Endodermal cell (in vitro differentiated cells): ENCODE results near the gene SLC4A7. TPM values are rescaled to one million over a fixed set of nuclear protein-coding genes. Genes with fewer than 3 reads are reported as not detected.

Source experiments
- DNase-seq: peaks from one replicate; pipeline ENCODE4 v3.0.0-alpha.2; 2017
- H3K27ac ChIP-seq: 2 replicates; pipeline ENCODE4 v1.5.1; 2013; ENCODE audit warnings: mild to moderate bottlenecking, low read depth, low read length, moderate library complexity
- H3K27me3 ChIP-seq: 2 replicates; pipeline ENCODE4 v1.6.1; 2013; ENCODE audit warnings: mild to moderate bottlenecking, low read length, moderate library complexity; ENCODE audit not compliant: insufficient read depth, control insufficient read depth, poor library complexity, severe bottlenecking
- H3K36me3 ChIP-seq: 2 replicates; pipeline ENCODE4 v1.7.0; 2013; ENCODE audit warnings: mild to moderate bottlenecking, low read length, moderate library complexity; ENCODE audit not compliant: control insufficient read depth, insufficient read depth
- H3K4me1 ChIP-seq: one replicate; pipeline ENCODE4 v1.7.0; 2013; ENCODE audit warnings: low read length; ENCODE audit not compliant: control insufficient read depth, insufficient read depth
- H3K4me3 ChIP-seq: 2 replicates; pipeline ENCODE4 v1.5.1; 2013; ENCODE audit warnings: mild to moderate bottlenecking, low read length, moderate library complexity
- H3K9ac ChIP-seq: 2 replicates; pipeline ENCODE4 v1.6.1; 2013; ENCODE audit warnings: mild to moderate bottlenecking, low read length, moderate library complexity; ENCODE audit not compliant: poor library complexity, severe bottlenecking; ENCODE audit errors: extremely low read depth
- H3K9me3 ChIP-seq: 2 replicates; pipeline ENCODE4 v1.6.1; 2013; ENCODE audit warnings: mild to moderate bottlenecking, low read length, moderate library complexity; ENCODE audit not compliant: control insufficient read depth
- H3K27ac Mint-ChIP-seq: 2 replicates; pipeline ENCODE4 v1.8.0; 2020; ENCODE audit warnings: mixed read lengths
- H3K27me3 Mint-ChIP-seq: 2 replicates; pipeline ENCODE4 v1.8.0; 2021; ENCODE audit warnings: mild to moderate bottlenecking, mixed read lengths; ENCODE audit not compliant: insufficient read depth
- H3K36me3 Mint-ChIP-seq: 2 replicates; pipeline ENCODE4 v1.8.0; 2020; ENCODE audit warnings: low read depth, mixed read lengths
- H3K4me1 Mint-ChIP-seq: 2 replicates; pipeline ENCODE4 v1.8.0; 2020; ENCODE audit warnings: mixed read lengths
- H3K4me3 Mint-ChIP-seq: 2 replicates; pipeline ENCODE4 v1.8.0; 2020; ENCODE audit warnings: mild to moderate bottlenecking, moderate library complexity, mixed read lengths
- H3K9me3 Mint-ChIP-seq: 2 replicates; pipeline ENCODE4 v1.8.0; 2020; ENCODE audit warnings: mild to moderate bottlenecking, mixed read lengths
- WGBS, 2 experiments: methylation state at CpG; one replicate each; pipeline versions ENCODE4 v1.1.5 to v1.1.7; 2013; ENCODE audit warnings: missing lambda C conversion rate in 2 of 2, mixed read lengths in 1 of 2; ENCODE audit not compliant: insufficient coverage in 1 of 2, insufficient read length in 1 of 2; 5-methylcytosine and 5-hydroxymethylcytosine counted together
- total RNA-seq, 2 donors: library from RNA; stranded (reverse); fragmentation: NEBNext Ultra II Directional in 1 of 2; extraction: Animal tissue kit (Norgen Biotek cat#: 25700) in 1 of 2; gene quantifications; 2 replicates in 1 of 2; 3 replicates in 1 of 2; pipeline ENCODE4 v1.2.1, GENCODE V29; 2021
- TF ChIP-seq, protein P1 (sequence below): fragments of 200-600 bp; sonication (generic); conservative IDR thresholded peaks from 2 replicates; pipeline ENCODE4 v1.5.0; 2021; ENCODE audit warnings: antibody characterized with exemption, mild to moderate bottlenecking

The SLC4A7 gene
- total RNA-seq, 2 donors from 2014 or later, result 58.4 to 83.8 TPM

DNA sequence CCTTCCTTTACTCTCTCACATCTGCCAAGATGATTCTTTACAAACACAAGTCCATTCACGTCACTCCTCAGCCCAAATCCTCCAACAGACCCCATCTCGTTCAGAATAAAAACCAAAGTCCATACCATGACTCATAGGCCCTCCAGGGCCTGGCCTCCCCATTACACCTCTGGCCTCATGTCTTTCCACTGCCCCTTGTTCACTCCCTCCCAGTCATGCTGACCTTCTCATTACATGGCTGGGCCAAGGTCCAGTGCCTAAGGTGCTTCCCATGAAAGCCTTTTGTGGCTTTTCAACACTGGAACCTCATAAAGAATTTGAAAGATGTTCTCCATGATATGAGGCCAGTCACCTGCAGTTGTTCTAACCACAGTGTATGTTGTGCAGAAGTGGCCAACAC, 159.5 kb downstream of the SLC4A7 start:
- no peaks in the 10 kb centered on the region for H3K9me3 ChIP-seq
- H3K36me3 ChIP-seq, result no peaks in the 10 kb centered on the region
- TF ChIP-seq, protein P1, sequence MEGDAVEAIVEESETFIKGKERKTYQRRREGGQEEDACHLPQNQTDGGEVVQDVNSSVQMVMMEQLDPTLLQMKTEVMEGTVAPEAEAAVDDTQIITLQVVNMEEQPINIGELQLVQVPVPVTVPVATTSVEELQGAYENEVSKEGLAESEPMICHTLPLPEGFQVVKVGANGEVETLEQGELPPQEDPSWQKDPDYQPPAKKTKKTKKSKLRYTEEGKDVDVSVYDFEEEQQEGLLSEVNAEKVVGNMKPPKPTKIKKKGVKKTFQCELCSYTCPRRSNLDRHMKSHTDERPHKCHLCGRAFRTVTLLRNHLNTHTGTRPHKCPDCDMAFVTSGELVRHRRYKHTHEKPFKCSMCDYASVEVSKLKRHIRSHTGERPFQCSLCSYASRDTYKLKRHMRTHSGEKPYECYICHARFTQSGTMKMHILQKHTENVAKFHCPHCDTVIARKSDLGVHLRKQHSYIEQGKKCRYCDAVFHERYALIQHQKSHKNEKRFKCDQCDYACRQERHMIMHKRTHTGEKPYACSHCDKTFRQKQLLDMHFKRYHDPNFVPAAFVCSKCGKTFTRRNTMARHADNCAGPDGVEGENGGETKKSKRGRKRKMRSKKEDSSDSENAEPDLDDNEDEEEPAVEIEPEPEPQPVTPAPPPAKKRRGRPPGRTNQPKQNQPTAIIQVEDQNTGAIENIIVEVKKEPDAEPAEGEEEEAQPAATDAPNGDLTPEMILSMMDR, result no peak
- no peak overlapping the region for H3K27ac ChIP-seq
- H3K27me3 ChIP-seq, result no peaks in the 10 kb centered on the region
- Mint-ChIP-seq H3K4me3 (no peak overlapping the region), H3K4me1 (no peaks in the 10 kb centered on the region), H3K27ac (no peak overlapping the region), H3K27me3 (no peaks in the 10 kb centered on the region), H3K9me3 (peaks cover 11% of the 10 kb centered on the region), H3K36me3 (no peaks in the 10 kb centered on the region)
- H3K4me1 ChIP-seq, result no peaks in the 10 kb centered on the region
- no peak for DNase-seq
- 84 to 88% methylated on average over 1 to 2 of the region's 2 CpGs for WGBS, 2 experiments
- no peak overlapping the region for H3K9ac ChIP-seq
- no peak overlapping the region for H3K4me3 ChIP-seq

DNA sequence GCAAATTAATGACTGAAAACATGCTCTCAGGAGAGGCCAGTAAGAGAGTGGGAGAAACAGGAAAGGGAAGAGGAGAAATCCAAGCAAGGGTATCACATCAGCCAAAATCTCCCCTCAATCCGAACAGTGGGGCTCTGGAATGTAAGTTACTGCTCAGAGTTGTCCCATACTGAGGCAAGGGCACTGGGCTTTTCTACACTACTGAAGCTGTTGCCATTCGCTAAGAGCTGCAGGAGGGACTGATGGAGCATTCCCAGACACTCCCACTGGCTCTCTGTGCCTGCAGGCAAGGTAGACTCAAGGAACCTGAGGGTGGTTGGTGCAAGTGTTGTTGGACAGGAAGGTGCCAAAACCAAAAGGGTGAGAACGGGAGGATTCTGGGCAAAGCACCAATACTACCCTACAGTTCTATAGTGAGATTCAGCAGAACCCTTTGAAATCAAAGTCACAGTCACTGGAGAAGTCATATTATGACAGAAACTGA, 161.1 kb downstream of the SLC4A7 start:
- Mint-ChIP-seq H3K27me3 (no peaks in the 10 kb centered on the region), H3K36me3 (no peaks in the 10 kb centered on the region), H3K4me1 (no peaks in the 10 kb centered on the region), H3K9me3 (no peaks in the 10 kb centered on the region), H3K27ac (no peak overlapping the region), H3K4me3 (no peak overlapping the region)
- H3K27me3 ChIP-seq, result no peaks in the 10 kb centered on the region
- DNase-seq, result no peak
- H3K9ac ChIP-seq, result no peak overlapping the region
- TF ChIP-seq, protein P1, result no peak
- H3K27ac ChIP-seq, result no peak overlapping the region
- no peaks in the 10 kb centered on the region for H3K36me3 ChIP-seq
- no peak overlapping the region for H3K4me3 ChIP-seq
- WGBS, 2 experiments, result 88% methylated on average over 3 of the region's 3 CpGs; no CpG with 5 or more reads in 1 of the 2 experiments
- H3K9me3 ChIP-seq, result no peaks in the 10 kb centered on the region
- H3K4me1 ChIP-seq, result no peaks in the 10 kb centered on the region

Other genes with a start within 250 kb of the SLC4A7 start
- gene NEK10, start 115.0 kb downstream of the SLC4A7 start, total RNA-seq, result 1 to 10 TPM; 1.3 to 2.4 TPM
- gene EOMES, start 237.9 kb upstream of the SLC4A7 start, total RNA-seq, result 100 to 1,000 TPM; 182 to 283 TPM